HG02870 (cell line): Measurements from ENCODE around the gene CEND1.

Source experiments
- ATAC-seq: cut with Tn5 transposase; IDR thresholded peaks from one replicate; pipeline ENCODE4 v1.9.1; 2021; ENCODE audit warnings: mild to moderate bottlenecking, moderate library complexity; ENCODE audit not compliant: unreplicated experiment

Gene CEND1

DNA sequence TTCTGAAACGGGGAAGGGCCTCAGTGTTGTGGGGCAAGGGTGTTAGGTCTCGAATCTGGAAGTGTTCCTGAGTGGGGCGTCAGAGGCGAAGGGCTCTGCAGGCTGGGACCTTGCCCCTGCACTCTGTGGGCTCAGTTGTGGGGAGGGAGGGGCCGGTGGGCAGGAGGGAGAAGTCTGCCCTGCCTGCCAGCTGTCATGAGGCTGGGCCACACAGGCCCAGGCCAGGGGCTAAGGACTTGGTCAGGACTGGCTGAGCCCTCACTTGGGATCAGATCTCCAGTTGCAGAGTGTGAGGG, 38.0 kb upstream of the CEND1 start, which contains the start of gene CRACR2B:
TSS of gene CRACR2B (plus strand) at position 23 of the 296 bp plus-strand sequence. CDS start 689 bp downstream, outside the sequence.
- ATAC-seq: no peak

DNA sequence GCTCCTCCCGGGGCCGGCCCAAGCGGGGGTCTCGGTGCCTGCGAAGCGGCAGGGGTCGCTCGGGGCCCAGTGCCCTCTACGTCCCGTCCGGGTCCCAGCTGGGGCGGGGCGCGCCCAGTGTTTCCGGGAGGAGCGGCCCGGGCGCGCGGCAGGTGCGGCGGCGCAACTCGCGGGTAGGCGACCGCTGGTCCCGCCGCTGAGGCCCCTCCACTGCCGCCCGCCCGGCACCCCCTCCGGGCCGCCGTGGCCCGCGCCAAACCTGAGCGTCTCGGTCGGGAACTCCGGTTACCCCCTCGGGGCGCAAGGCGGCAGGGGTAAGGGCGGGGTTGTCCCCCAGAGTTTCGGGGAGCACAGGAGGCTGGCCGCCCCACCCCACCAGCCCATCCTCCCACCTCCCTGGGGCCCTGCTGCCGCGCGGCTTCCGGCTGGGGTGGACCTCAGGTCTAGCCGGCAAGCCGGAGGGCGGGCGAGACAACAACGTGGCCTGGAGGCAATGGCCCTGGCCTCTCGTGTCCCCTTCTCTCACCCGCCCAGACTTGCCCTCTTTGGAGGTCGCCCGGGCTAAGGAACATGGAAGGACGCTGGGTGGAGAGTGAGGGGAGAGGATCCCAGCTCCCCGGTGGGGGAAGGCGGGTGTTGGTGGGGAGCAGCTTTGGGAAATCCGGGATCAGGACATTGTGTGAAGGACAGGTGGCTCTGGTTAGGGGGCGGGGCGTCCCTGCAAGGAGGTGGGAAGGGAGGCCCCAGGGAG, 37.4 kb upstream of the CEND1 start:
- no peak for ATAC-seq

GRCh38 chr11:826836-827145, 36.9 kb upstream of the CEND1 start:
- ATAC-seq: no peak

- no peak for ATAC-seq
Measured at GRCh38 chr11:826227-826621, 36.3 kb upstream of the CEND1 start.

- no peak for ATAC-seq
Measured at GRCh38 chr11:825366-826226, 35.7 kb upstream of the CEND1 start.

- ATAC-seq: no peak
Measured at GRCh38 chr11:824942-825341, 35.1 kb upstream of the CEND1 start.

- no peak for ATAC-seq
Measured at GRCh38 chr11:824292-824880, 34.5 kb upstream of the CEND1 start.

DNA sequence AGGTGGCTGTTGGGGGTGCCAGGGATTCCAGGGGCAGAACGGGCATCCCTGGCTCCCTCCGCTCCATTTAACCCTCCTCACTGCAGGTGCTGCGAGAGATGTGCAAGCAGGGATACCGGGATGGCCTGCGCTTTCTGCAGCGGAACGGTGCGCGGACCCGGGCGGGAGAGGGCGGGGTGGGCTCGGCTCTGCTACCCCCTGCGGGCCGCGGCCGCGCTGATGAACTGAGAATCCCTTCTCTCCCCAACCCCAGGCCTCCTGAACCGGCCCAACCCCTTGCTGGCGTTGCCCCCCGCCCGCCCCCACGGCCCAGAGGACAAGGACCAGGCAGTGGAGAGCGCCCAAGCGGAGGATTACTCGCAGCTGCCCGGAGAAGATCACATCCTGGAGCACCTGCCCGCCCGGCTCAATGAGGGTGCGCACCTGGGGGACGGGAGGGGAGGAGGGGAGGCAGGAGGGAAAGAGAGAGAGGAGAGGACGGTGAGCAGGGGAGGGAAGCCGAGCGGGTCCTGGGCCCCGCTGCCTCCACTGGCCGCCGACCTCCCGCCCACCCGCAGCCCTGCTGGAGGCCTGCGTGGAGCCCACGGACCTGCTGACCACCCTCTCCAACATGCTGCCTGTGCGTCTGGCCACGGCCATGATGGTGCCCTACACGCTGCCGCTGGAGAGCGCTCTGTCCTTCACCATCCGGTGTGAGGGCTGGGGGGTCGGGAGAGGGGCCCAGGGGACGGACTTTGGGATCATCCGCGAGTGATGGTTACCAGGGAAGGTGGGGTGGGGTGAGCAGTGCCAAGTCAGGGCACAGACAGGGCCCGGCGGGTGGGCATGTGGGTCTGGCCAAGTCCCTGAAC, 33.8 kb upstream of the CEND1 start:
- ATAC-seq: no peak

- no peak for ATAC-seq
Measured at GRCh38 chr11:821512-822371, 31.9 kb upstream of the CEND1 start.

- no peak for ATAC-seq
Measured at GRCh38 chr11:820655-821511, 31.0 kb upstream of the CEND1 start.

DNA sequence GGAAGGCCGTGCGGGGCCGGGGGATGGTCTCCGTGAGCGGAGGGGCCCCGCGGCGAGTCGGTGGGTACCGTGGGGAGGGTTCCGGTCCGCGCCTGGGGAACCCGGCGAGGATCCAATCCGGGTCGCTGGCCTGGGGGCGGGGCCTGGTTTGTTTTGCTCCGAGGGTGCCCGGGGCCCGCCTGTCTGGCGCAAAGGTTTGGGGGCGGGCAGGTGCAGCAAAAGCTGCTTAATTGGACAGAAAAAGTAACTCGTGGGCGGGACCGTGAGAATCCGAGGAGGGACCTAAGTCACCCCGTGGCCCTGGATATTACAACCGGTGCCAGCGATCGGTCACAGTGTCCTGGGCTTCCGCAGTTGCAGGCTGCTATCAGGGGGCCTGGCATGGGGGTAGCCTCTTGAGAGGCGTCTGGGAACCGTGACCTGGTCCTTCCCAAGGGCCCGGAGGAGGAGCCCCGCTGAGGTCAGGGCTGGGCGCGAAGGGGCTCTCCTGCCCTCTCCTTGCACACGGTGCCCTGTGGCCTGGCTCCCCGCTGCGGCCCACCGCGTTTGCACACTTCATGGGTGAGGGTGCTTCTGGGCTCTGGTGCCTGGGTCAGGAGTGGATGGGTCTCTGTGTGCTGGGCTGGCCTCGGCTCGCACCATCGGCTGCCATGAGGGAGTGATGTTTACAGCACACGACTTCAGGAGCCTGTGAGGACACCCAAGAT, 30.2 kb upstream of the CEND1 start:
- ATAC-seq: peak; percentile 54

- peak; percentile 64 for ATAC-seq
Measured at GRCh38 chr11:819129-819931, 29.4 kb upstream of the CEND1 start.

- ATAC-seq: no peak
Measured at GRCh38 chr11:818396-819128, 28.7 kb upstream of the CEND1 start, which contains the start of gene PNPLA2. TSS of gene PNPLA2 (plus strand) at chr11:818914. CDS start at chr11:819719, 805 bp downstream.

GRCh38 chr11:816433-816779, 26.5 kb upstream of the CEND1 start:
- no peak for ATAC-seq

- no peak for ATAC-seq
Measured at GRCh38 chr11:815675-816432, 26.0 kb upstream of the CEND1 start.

- no peak for ATAC-seq
Measured at GRCh38 chr11:813456-814096, 23.7 kb upstream of the CEND1 start.
